T-helper 1 cell treated with Interleukin-12 subunit alpha and Interleukin-12 subunit beta and Interleukin-4 antibody, amounts not matched to agents 30 ng/mL and 1 ng/mL, for 36 hours (primary cell): ENCODE results near the gene MEX3A. TPM values are rescaled to one million over a fixed set of nuclear protein-coding genes. Genes with fewer than 3 reads are reported as not detected.
"Not testable (repeated sequence)": the region's sequence is repeated elsewhere in the genome, so short reads cannot be mapped to it uniquely, and the experiment has no call there.

Source experiments
- intact Hi-C: fragments of 100-400 bp; cut with micrococcal nuclease; formaldehyde crosslinking; loops from one replicate; pipeline ENCODE4 v1.15.1; 2024
- total RNA-seq: library from RNA; stranded (reverse); gene quantifications from 2 replicates; pipeline ENCODE4 v1.2.3, GENCODE V29; 2022

Gene MEX3A
- total RNA-seq, 1 donor from 2014 or later, result not detected

DNA sequence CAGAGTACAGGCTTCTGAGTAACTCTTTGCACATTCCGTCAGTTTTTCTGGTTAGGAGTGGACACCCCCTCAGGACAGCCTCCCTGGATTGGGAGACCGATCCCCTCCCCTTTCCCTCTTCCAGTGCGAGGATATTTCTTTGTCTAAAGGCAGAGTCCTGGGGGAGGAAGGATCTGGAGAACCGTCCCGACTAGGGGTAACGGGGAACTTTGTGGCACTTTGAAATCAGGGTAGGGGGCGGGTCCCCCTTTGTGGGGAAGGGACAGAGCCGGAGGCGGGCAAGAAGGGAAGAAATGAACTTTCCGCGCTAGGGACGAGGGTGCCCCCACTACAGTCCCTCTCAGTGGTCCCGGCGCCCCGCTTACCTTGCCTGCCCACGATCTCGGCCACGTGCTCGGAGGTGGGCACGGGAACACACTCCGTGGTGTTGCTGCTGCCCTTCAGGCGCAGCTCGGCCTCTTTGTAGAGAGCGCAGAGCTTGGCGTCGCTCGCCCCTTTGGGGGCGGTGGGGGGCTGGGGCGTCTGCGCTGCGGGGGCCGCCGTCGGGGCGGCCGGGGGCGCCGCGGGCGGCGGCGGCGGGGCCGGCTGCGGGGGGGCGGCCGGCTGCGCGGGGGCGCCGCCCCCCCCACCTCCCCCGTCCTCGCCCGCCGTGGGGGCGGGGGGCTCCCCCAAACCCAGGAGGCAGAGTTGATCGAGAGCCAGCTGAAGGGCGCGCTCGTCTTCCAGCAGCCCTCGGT is 917 bp downstream of the MEX3A start:
- intact Hi-C loops, result no loop called here

DNA sequence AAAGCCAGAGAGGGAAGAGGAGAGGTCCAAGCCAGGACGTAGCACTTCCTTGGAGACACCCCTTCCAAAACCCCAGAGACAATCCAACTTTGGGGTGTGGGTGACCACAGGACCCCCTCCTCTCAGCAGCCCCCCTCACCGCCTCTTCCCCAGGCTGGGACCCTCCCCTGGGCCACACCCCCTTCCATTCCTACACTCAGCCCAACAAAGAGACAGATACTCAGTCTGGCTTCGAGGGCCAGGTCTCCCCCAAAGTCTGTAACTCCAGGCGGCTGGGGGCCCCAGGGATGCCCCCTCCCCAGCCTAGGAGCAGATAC is 1.4 kb downstream of the MEX3A start:
- intact Hi-C loops, result no loop called here

DNA sequence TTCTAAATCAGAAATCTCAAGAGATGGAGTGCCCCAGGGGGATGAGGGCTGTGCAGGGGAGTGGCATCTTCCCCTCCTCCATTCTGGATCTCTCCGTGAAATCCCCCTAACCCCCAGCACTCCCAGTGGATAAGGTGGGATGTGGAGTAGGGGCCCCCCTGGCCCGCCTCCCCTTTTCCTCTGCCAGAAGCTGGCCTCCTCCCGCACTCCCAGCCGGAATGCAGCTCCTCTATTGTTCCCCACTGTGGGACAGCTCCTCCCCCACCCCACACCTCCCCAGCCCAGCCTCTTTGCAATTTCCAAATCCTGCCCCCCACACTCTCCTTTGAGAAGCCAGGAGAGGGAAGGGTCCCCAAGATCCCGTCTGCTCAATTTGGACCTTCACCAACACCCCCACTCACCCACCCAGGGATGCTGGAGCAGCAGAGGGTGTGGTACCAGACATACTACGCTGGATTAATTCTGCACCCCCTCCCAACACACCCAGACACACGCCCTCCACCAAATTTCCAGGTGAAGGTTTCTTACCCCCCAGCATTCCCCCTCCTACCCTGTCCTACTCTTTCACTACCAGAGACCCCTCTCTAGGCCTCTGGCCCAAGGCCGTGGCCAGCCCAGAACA is 1.9 kb downstream of the MEX3A start:
- intact Hi-C loops, result no loop called here

DNA sequence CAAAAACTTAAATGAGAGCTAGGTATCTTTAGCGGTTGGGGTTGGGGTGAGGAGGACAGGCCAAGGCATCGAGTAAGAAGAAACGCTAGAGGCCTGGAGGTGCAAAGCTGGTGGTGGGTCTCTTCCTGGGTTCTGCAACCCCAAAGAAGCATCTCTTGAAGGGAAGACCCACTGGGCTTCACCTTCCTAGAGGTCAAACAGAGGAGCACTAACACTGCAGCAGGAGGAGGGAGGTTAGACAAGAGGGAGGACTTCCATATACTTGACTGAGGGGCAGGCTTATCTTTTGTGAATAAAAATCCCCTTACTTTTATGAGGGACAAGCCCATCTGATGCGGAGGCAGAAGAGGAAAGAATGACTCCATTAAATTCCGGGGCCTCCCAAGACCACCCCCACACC is 2.5 kb downstream of the MEX3A start:
- intact Hi-C loops, result no loop called here

DNA sequence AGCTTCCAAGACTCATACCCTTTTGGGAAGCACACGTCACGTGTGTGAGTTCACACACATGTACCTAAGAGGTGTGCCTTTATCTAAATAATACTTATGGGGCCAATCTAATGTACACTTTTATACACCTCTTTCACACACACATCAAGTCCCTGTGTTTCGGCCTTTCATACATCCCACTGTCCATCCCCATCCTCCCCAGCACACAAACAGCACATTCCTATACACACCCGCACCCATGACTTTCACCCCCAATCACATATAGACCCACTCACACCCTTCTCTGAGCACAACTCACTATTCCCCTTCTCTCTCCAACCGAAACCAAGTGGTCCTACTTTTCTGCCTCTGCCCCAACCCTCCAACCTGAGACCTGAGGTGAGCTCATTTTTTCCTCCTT is 3.5 kb downstream of the MEX3A start:
- intact Hi-C loops, result no loop called here

DNA sequence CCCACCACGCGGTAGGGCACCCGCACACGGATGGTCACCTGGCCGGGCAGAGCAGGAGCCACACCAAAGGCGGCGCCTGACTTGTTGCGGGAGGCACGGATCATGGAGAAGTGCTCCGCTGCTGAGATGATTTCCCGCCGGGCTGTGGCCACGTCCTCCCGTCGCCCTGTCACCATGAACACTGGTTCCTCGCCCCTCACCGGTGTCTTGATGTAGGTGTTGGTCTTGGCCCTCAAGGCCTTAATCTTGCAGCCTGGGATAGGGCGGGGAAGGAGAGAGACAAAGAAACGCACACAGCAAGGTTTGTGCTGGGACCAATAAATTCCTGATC is 4.9 kb downstream of the MEX3A start:
- intact Hi-C loops, result no loop called here

DNA sequence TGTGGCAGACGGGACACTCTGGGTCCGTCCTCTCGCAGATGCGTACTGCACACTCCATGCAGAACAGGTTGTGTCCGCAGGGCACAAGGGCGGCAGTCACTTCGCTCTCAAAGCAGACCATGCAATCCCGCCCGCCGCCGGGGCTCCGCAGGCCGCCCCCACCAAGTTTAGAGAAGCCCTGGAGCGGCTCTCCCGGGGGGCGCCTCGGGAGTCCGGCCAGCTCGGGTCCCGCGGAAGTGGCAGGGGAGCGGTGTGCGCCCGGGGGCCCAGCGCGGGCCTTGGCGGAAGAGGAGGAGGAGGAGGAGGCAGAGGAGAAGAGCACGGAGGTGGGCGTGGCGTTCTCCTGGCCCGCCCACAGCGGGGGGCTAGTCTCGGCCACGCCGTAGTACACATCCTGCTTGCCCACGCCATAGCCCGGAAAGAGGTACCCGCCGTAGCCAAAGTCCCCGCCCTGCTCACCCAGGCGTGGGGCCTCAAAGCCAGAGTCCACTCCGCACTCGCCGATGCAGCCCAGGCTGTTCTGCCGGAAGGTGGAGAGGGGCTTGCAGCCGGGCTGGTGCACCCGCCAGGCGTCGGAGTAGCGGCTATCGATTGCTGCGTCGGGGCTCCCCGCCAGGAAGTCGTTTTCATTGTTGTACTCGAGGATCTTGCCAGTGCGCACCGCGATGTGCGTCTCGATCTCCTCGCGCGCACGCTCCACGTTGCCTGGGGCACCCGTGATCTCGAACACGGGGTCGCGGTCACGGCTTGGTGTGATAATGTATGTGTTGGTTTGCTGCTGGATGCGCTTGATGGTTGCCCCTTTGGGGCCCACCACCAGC is 5.4 kb downstream of the MEX3A start:
- intact Hi-C loops, result no loop called here

DNA sequence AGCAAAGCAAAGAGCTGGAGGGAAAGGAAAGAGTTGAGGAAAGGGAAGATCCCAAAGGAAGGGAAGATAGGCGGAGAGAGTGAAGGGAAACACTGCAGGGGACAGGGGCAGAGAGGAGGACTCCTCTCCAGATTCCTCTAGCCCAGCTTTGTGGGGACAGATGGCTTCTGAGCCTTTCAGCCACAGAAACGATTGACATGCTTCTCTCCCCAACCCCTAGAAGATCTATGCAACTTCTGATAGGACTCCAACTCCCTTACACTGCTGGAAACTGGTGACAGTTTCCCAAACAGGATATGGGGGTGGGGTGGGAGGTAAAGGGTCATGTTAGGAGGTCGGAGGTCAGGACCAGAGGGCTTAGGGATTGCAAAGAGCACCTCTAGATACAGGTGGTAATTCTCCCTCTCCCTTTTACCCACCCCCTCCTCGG is 6.5 kb downstream of the MEX3A start:
- intact Hi-C loops, result no loop called here

DNA sequence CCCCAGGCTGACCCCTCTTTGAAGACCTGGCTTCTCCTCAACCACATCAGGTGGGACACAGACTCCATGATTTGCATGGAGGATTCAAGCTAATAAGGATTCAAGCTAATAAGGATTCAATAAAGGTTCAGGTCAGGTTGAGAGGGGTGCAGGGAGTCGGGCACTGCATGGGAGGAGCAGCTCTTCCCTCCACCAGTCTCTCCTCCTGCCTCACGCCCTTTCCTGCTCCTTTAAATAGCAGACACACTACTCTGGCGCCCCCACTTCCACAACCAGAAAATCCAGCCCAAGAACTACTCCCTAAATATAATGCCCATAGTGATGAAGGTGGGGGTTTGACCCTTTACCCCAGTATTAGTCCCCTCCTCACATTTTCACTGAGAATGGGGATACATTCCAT is 7.1 kb downstream of the MEX3A start:
- intact Hi-C loops, result no loop called here

DNA sequence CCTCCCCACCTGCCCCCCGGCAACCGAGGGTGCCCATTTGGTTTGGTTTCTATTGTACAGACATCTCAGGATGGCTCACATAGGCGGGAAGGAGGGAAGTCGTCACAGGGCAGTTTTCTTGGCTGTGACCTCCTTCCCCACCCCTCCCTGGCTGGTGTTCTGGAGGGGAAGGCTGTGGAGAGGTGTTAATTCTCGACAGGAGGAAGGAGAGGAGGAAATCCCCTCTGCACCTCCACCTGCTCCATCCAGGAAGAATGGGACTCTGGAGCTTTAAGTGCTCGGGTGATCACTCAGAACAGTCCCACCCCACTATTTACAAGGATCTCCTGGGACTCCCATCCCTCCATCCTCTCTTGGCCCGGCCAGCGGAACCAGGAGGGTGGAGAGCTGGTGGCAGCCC is 7.6 kb downstream of the MEX3A start:
- intact Hi-C loops, result no loop called here

DNA sequence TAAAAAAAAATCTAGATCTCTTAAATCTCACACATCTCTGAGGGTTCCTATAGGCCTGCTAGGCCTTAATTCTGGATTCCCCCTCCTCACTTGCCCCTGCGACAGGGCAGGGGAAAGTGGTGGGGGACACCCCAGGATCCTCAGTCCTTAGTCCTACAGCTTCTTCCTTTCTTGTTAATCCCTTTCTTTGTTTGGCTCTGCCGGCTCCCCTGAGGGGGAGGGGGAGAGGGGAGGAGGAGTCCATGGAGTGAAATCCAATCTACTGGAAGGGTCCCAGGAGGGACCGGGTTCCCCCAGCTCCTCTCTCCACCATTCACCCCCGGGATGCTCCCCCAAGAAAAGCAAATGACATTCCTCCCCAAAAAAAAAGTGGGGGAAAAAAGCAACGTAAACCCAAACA is 8.5 kb downstream of the MEX3A start:
- intact Hi-C loops, result no loop called here

DNA sequence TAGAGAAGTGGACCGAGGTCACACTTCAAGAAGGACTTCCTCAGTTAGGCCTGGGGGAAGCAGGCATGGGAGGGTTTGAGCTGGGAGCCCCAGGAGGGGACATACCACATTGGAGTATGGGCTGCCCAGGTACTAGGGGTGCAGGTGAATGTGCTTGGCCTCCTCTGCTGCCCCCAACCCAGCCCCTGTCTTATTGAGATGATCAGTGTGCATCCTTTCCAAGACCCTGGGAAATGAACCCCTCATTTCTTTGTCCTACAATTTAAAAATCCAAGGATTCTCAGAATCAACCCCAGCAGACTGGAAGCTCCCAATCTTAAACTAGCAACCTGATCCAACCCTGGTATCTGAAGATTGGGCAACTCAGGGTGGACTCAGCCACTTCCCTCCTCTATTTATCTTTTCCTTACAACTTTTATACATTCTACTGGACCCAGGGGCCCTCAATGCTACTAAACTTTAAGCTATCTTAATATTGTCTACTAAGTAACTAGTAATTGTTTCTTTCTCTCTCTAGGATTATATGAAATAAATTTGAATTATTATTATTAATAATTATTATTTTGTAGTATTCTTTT is 9.1 kb downstream of the MEX3A start:
- intact Hi-C loops, result no loop called here

DNA sequence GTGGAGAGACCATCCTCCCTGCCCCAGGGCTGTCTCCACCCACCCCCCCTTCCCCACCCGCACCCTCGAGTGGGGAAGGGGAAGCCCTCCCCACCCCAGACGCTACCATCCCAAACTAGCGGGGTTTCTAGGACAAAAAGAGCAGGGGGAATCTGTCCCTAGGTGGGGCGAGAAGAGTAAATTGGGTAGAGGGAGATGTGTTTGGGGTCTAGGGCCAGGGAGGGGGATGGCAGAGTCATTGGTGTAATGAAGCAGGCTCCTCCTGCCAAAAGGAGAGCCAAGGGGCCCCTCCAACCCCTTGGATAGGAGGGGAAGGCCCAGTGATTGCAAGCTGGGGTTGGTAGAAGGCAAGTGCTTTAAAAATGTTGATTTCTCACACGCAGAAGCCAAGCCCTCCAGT is 10.0 kb downstream of the MEX3A start:
- intact Hi-C loops, result no loop called here

DNA sequence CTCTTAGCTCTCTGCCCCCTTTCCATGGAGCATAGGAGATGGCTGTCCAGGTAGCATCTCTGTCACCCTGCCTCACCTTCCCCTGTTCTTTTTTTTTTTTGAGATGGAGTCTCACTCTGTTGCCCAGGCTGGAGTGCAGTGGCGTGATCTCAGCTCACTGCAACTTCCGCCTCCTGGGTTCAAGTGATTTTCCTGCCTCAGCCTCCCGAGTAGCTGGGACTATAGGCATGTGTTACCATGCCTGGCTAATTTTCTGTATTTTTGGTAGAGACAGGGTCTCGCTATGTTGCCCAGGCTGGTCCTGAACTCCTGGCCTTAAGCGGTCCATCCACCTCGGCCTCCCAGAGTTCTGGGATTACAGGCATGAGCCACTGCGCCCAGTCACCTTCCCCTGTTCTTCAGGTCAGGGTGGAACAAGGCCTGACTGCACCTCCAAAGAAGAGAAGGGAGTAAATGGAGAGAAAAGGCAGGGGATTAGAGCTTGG is 10.9 kb downstream of the MEX3A start:
- intact Hi-C loops, result not testable (repeated sequence)

DNA sequence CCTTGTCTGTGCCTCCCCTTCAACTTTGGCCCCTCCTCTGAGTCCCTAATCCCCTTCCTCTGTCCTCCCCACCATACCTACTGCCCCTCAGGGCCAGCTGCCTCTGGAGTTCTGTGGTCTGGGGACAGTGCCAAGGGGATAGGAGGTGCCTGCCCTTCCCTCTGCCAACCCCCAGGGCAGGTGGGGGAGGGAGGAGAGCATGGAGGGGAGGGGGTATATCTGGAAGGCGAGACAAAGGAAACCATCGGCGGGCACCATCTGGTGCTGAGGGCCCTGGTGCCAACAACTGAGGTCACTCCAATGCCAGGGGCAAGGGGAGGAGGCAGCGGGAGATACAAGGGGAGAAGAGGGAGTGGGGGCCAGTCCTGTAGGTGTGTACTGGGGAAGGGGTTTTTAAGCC is 11.7 kb downstream of the MEX3A start:
- intact Hi-C loops, result no loop called here

DNA sequence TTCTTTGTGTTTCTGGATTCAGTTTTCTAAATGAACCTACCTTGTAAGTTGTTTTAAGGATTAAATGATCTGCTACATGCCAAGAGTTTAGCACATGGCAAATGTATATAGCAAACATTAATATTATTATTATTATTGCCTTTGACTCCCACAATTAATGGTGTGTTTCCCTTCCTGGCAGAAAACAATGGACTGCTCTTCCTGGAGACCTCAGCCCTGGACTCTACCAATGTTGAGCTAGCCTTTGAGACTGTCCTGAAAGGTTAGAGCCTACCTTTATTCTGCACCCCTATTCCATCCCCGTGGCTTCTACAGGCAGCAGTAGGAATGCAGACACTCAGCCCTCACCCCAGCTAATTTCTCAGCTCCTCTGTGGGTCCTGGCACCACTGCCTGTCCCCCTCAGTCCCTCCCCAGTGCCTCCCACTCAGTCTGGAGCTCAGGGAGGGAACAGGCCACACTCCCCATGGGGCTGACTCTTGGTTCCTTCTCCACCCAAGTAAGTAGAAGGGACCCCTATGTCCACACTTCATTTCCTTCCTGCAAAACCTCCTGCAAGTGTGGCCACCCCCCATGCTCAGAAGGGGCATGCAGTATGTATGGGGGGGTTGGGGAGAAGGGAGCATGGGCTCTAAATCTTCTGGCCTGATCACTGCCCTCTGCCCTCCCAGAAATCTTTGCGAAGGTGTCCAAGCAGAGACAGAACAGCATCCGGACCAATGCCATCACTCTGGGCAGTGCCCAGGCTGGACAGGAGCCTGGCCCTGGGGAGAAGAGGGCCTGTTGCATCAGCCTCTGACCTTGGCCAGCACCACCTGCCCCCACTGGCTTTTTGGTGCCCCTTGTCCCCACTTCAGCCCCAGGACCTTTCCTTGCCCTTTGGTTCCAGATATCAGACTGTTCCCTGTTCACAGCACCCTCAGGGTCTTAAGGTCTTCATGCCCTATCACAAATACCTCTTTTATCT is 12.5 kb downstream of the MEX3A start:
- intact Hi-C loops, result no loop called here

DNA sequence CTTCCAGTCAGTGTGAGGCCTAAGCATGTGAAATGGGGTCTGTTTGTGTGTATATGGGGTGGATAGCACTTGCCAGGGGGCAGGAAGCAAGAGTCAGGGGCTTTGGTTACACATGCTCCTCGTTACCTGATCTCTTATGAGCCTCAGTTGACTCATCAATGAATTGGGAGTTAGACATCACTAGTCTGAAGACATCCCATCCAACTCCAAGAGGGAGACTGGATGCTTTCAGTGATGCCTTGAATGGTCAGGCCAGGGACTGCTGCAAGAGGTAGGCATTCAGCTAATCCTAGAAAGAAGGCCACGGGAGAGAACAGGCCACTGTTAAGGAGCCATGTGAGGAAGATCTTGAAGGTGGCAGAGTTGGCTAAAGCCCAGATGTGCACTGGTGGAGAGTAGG is 15.0 kb downstream of the MEX3A start:
- intact Hi-C loops, result no loop called here

DNA sequence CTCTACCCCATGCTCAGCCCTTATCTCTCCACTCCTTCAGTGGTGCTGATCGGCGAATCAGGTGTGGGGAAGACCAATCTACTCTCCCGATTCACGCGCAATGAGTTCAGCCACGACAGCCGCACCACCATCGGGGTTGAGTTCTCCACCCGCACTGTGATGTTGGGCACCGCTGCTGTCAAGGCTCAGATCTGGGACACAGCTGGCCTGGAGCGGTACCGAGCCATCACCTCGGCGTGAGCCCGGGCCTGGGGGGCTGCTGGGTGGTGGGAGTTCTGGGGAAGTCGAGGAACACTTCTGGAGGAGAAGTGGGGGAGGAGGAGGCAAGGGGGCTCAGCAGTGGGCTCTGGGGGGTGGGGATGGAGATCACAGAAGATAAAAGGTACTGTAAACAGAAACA is 16.4 kb downstream of the MEX3A start:
- intact Hi-C loops, result loop anchor here (1.0 kb wide), 6 partner anchors 12 to 132 kb away; partner anchors contain the start of genes KHDC4 and LAMTOR2

DNA sequence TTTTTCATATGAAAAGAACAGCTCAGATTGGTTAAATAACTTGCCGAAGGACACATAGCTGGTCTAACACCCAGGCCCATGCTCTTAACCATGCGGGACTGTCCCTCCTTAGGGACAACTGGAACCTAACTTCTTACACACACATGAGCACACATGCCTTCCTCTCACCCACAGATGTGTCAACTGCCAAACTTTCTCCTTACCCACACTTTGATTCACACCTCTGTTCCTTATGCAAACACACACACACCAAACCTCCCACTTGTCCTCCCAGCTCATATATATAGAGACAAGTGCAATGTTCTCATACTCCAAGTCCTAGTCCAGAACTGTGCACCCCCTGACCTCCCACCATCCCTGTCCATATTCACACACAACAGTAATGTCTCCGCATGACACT is 17.1 kb downstream of the MEX3A start:
- intact Hi-C loops, result no loop called here

DNA sequence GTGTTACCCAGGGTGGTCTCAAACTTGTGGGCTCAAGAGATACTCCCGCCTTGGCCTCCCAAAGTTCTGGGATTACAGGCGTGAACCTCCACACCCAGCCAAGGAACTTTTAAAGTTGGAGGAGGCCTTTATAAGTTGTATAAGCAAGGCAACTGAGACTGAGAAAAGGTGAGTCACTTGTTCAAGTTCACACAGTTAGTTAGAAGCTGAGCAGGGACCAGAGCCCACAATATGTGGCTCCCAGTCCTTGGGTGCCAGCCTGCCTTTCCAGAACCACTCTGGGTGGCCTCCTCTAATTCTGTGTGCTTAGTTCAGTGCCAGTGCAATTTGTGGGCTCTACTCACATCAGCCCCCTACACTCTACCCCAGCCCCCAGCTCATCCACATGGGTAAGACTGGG is 17.6 kb downstream of the MEX3A start:
- intact Hi-C loops, result no loop called here

DNA sequence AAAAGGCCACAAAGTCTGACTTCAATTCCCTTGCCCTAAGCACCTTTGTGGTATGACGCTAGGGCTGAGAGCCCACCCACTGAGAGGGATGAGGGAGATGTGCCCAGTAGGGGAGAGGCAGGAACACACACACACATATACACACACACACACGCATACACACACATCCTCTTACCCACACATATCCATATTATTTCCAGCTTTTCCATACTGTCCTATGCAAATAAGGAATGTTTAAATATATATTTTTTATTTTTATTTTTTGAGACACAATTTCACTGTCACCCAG is 18.3 kb downstream of the MEX3A start:
- intact Hi-C loops, result no loop called here
